Suprapubic skin (tissue), 4 donors: ENCODE results near the gene SAMHD1. TPM values are rescaled to one million over a fixed set of nuclear protein-coding genes. Genes with fewer than 3 reads are reported as not detected.
A peak's percentile ranks its signal among the peaks of the same experiment; 100 is the strongest.
"Not testable (repeated sequence)": the region's sequence is repeated elsewhere in the genome, so short reads cannot be mapped to it uniquely, and the experiment has no call there.

ENCODE experiments used
- DNase-seq, 2 donors: peaks; one replicate each; pipeline ENCODE4 v3.0.0-alpha.2; 2019; ENCODE audit warnings: low spot score in 2 of 2
- H3K27ac ChIP-seq: fragments of 200-600 bp; sonication (generic); one replicate; pipeline ENCODE4 v1.5.1; 2019
- H3K27me3 ChIP-seq: fragments of 200-600 bp; sonication (generic); one replicate; pipeline ENCODE4 v1.5.1; 2019
- H3K36me3 ChIP-seq: fragments of 200-600 bp; sonication (generic); one replicate; pipeline ENCODE4 v1.5.1; 2019
- H3K4me1 ChIP-seq: fragments of 200-600 bp; sonication (generic); one replicate; pipeline ENCODE4 v1.5.1; 2019
- H3K4me3 ChIP-seq: fragments of 200-600 bp; sonication (generic); one replicate; pipeline ENCODE4 v1.5.1; 2019; ENCODE audit warnings: mild to moderate bottlenecking
- H3K9me3 ChIP-seq: fragments of 200-600 bp; sonication (generic); one replicate; pipeline ENCODE4 v1.5.1; 2019
- EP300 ChIP-seq: sonication (generic); formaldehyde crosslinking; IDR thresholded peaks from one replicate; pipeline ENCODE4 v1.6.1; 2017; ENCODE audit warnings: antibody characterized with exemption
- POLR2A ChIP-seq, 2 donors: fragments of 450-650 bp; IDR thresholded peaks; one replicate each; pipeline ENCODE4 v1.6.1; 2017; ENCODE audit warnings: antibody characterized with exemption in 2 of 2, mild to moderate bottlenecking in 2 of 2, moderate library complexity in 2 of 2
- POLR2AphosphoS5 ChIP-seq, 3 donors: sonication (generic); formaldehyde crosslinking; IDR thresholded peaks; one replicate each; pipeline ENCODE4 v1.6.1; 2017; ENCODE audit warnings: antibody characterized with exemption in 3 of 3
- WGBS: methylation state at CpG from one replicate; pipeline ENCODE4 v1.1.5; 2018; 5-methylcytosine and 5-hydroxymethylcytosine counted together
- total RNA-seq, 4 donors: library from RNA; depleted of rRNA; stranded (reverse); fragments of >200 nt; gene quantifications; one replicate each; pipeline ENCODE4 v1.1.0, GENCODE V29; 2016
- TF ChIP-seq, protein P1 (sequence below), 2 donors: fragments of 200-600 bp in 1 of 2; fragments of 450-650 bp in 1 of 2; sonication (generic) in 1 of 2; IDR thresholded peaks; one replicate each; pipeline ENCODE4 v1.5.1; 2016 to 2019; ENCODE audit warnings: antibody characterized with exemption in 2 of 2, mild to moderate bottlenecking in 1 of 2, moderate library complexity in 1 of 2

Gene SAMHD1
- total RNA-seq, 4 donors from 2014 or later: 32.9 to 77.4 (median 44.2) TPM

- H3K36me3 ChIP-seq: peaks cover 65% of the 10 kb centered on the region
- H3K27ac ChIP-seq: no peak overlapping the region
- no peaks in the 10 kb centered on the region for H3K9me3 ChIP-seq
- WGBS: 11% methylated on average over 2 of the region's 2 CpGs
- H3K4me1 ChIP-seq: peaks cover 5% of the 10 kb centered on the region
- no peak for DNase-seq
- TF ChIP-seq, protein P1, sequence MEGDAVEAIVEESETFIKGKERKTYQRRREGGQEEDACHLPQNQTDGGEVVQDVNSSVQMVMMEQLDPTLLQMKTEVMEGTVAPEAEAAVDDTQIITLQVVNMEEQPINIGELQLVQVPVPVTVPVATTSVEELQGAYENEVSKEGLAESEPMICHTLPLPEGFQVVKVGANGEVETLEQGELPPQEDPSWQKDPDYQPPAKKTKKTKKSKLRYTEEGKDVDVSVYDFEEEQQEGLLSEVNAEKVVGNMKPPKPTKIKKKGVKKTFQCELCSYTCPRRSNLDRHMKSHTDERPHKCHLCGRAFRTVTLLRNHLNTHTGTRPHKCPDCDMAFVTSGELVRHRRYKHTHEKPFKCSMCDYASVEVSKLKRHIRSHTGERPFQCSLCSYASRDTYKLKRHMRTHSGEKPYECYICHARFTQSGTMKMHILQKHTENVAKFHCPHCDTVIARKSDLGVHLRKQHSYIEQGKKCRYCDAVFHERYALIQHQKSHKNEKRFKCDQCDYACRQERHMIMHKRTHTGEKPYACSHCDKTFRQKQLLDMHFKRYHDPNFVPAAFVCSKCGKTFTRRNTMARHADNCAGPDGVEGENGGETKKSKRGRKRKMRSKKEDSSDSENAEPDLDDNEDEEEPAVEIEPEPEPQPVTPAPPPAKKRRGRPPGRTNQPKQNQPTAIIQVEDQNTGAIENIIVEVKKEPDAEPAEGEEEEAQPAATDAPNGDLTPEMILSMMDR (IDR thresholded peaks at IDR 0.05): peak; percentile 84 to 85
- TF ChIP-seq POLR2AphosphoS5 (IDR thresholded peaks at IDR 0.05): no peak
- H3K27me3 ChIP-seq: no peaks in the 10 kb centered on the region
- no peak overlapping the region for H3K4me3 ChIP-seq
These were observed 31.7 kb downstream of the SAMHD1 start for GRCh38 chr20:36919715-36920333.

- Histone ChIP-seq H3K4me1 (no peaks in the 10 kb centered on the region), H3K4me3 (no peak overlapping the region), H3K36me3 (peaks cover 67% of the 10 kb centered on the region), H3K27ac (no peak overlapping the region), H3K27me3 (no peaks in the 10 kb centered on the region), H3K9me3 (no peaks in the 10 kb centered on the region)
- no peak for DNase-seq
- TF ChIP-seq EP300 (no peak), POLR2A (IDR thresholded peaks at IDR 0.05) (no peak), POLR2AphosphoS5 (IDR thresholded peaks at IDR 0.05) (no peak)
- TF ChIP-seq, protein P1 (IDR thresholded peaks at IDR 0.05): no peak
These were observed 33.6 kb downstream of the SAMHD1 start for GRCh38 chr20:36917943-36918342.

DNA sequence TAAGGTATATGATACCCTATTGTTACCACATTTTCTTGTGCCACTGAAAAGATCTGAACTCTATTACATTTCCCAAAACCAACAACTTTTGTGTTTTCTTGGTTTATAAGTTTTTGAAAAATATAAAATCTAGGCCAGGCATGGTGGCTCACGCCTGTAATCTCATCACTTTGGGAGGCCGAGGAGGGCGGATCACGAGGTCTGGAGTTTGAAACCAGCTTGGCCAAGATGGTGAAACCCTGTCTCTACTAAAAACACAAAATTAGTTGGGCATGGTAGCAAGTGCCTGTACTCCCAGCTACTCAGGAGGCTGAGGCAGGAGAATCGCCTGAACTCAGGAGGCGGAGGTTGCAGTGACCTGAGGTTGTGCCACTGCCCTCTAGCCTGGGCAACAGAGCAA lies 34.3 kb downstream of the SAMHD1 start:
- TF ChIP-seq POLR2A (IDR thresholded peaks at IDR 0.05) (no peak), POLR2AphosphoS5 (IDR thresholded peaks at IDR 0.05) (no peak), EP300 (no peak)
- TF ChIP-seq, protein P1 (IDR thresholded peaks at IDR 0.05): no peak
- H3K9me3 ChIP-seq: no peaks in the 10 kb centered on the region
- no peak for DNase-seq
- no peak overlapping the region for H3K27ac ChIP-seq
- peaks cover 67% of the 10 kb centered on the region for H3K36me3 ChIP-seq
- no peaks in the 10 kb centered on the region for H3K27me3 ChIP-seq
- H3K4me1 ChIP-seq: no peaks in the 10 kb centered on the region
- no peak overlapping the region for H3K4me3 ChIP-seq
- WGBS: 94% methylated on average over 6 of the region's 6 CpGs

DNA sequence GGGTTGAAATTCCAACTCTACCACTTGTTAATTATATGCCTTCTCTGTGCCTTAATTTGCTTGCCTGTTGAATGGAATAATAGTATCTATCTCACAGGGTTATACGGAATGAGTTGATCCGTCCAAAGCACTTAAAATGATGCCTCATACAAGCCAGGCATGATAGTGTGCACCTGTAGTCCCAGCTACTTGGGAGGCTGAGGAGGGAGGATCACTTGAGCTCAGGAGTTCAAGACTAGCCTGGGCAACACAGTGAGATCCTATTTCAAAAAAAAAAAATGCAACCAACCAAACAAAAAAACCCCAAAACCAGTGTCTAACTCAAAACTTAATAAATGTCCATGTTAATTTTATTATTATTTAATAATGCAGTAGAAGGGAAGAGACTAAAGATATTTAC lies 35.3 kb downstream of the SAMHD1 start:
- no peak for TF ChIP-seq POLR2AphosphoS5 (IDR thresholded peaks at IDR 0.05)
- no peak for TF ChIP-seq POLR2A (IDR thresholded peaks at IDR 0.05)
- TF ChIP-seq EP300: no peak
- TF ChIP-seq, protein P1 (IDR thresholded peaks at IDR 0.05): no peak
- Histone ChIP-seq H3K4me3 (no peak overlapping the region), H3K9me3 (no peaks in the 10 kb centered on the region), H3K4me1 (no peaks in the 10 kb centered on the region), H3K27ac (no peak overlapping the region), H3K27me3 (no peaks in the 10 kb centered on the region), H3K36me3 (peaks cover 74% of the 10 kb centered on the region)
- WGBS: 96% methylated on average over 2 of the region's 2 CpGs
- DNase-seq: no peak

DNA sequence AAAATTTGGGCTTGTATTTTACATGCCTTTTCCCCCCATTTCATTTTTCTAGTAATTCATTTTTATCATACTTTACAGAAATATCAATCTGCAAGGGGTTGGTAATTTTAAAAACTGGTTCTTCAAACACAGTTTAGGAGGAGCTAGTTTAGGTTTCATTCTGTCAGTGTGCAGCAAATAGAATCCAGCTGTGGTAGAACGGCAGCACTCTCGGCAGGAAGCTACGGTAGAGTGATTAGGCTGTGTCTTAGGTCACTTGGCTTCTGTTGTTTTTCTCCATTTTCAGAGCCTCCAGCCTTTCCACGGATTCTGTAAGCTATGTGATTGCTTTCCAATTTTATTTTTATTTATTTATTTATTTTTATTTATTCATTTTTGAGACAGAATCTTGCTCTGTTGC lies 42.9 kb downstream of the SAMHD1 start:
- no peak overlapping the region for H3K27ac ChIP-seq

DNA sequence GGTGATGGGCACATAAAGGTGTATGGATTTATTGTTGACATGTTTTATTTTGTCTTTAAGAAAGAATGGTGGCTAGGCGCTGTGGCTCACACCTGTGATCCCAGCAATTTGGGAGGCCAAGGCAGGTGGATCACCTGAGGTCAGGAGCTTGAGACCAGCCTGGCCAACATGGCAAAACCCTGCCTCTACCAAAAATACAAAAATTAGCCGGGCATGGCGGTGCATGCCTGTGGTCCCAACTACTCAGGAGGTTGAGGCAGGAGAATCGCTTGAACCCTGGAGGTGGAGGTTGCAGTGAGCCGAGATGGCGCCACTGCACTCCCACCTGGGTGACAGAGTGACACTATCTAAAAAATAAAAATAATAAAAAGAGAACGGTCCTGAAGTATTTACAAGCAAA lies 45.4 kb downstream of the SAMHD1 start:
- H3K27ac ChIP-seq, H3K27me3 ChIP-seq, H3K4me3 ChIP-seq, H3K4me1 ChIP-seq, DNase-seq, H3K9me3 ChIP-seq: not testable (repeated sequence)
- peaks cover 97% of the 10 kb centered on the region for H3K36me3 ChIP-seq
- 92% methylated on average over 7 of the region's 7 CpGs for WGBS

More for the DNA sequence above, 42.9 kb downstream of the SAMHD1 start:
- Histone ChIP-seq H3K27me3 (no peaks in the 10 kb centered on the region), H3K9me3 (no peaks in the 10 kb centered on the region), H3K36me3 (peaks cover 89% of the 10 kb centered on the region), H3K4me3 (no peak overlapping the region), H3K4me1 (no peaks in the 10 kb centered on the region)
- 57% methylated on average over 4 of the region's 4 CpGs for WGBS
- no peak for TF ChIP-seq EP300
- no peak for TF ChIP-seq POLR2AphosphoS5 (IDR thresholded peaks at IDR 0.05)
- TF ChIP-seq, protein P1 (IDR thresholded peaks at IDR 0.05): no peak
- TF ChIP-seq POLR2A (IDR thresholded peaks at IDR 0.05): no peak
- DNase-seq: no peak

DNA sequence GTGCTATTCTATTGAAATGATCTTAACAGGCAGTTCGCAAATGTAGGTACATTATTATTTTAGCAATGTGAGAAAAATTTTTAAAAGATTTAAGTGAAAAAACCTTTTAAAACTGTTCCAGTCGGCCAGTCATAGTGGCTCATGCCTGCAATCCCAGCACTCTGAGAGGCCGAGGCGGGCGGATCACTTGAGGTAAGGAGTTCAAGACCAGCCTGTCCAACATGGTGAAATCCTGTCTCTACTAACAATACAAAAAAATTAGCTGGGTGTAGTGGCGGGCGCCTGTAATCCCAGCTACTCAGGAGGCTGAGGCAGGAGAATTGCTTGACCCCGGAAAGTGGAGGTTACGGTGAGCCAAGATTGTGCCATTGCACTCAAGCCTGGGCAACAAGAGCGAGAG lies 45.9 kb downstream of the SAMHD1 start:
- peaks cover 96% of the 10 kb centered on the region for H3K36me3 ChIP-seq
- not testable (repeated sequence) for H3K27ac ChIP-seq, H3K4me1 ChIP-seq, DNase-seq, H3K4me3 ChIP-seq, H3K9me3 ChIP-seq, H3K27me3 ChIP-seq
- WGBS: 96% methylated on average over 10 of the region's 10 CpGs
